UCSD-AML1 (cell line): ENCODE data around the gene C6orf120.
"Not testable (repeated sequence)": the region's sequence is repeated elsewhere in the genome, so short reads cannot be mapped to it uniquely, and the experiment has no call there.

ENCODE experiments used
- DNase-seq: peaks from one replicate; lab custom pipeline; 2025; ENCODE audit not compliant: unreplicated experiment; lab: John Stamatoyannopoulos, UW

Gene C6orf120

GRCh38 chr6:169678342-169678741 is 23.6 kb upstream of the C6orf120 start:
- no peak for DNase-seq

- DNase-seq: no peak
Observed at GRCh38 chr6:169684056-169684455, 17.9 kb upstream of the C6orf120 start.

- no peak for DNase-seq
Observed at GRCh38 chr6:169685860-169686259, 16.1 kb upstream of the C6orf120 start.

GRCh38 chr6:169689287-169689686 is 12.6 kb upstream of the C6orf120 start:
- no peak for DNase-seq

GRCh38 chr6:169691260-169691659 is 10.7 kb upstream of the C6orf120 start:
- DNase-seq: no peak

DNA sequence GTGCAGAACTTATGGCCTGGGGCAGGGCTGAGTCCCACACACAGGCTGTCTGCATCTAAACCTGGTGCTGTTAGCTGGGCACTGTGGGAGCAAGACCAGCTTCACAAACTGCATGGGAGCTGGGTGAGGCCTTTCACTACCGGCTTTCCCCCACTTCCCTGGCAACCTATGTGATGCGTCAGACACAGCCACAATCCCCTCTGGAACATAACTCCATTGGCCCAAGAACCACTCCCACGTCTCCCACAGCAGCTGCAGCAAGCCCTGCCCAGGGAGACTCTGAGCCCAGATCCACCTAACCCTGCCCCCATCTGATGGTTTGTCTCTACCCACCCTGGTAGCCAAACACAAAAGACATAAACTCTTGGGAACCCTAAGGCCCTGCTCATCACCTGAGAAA is 9.4 kb upstream of the C6orf120 start:
- DNase-seq: no peak

- DNase-seq: no peak
Observed at GRCh38 chr6:169695131-169695530, 6.8 kb upstream of the C6orf120 start.

DNA sequence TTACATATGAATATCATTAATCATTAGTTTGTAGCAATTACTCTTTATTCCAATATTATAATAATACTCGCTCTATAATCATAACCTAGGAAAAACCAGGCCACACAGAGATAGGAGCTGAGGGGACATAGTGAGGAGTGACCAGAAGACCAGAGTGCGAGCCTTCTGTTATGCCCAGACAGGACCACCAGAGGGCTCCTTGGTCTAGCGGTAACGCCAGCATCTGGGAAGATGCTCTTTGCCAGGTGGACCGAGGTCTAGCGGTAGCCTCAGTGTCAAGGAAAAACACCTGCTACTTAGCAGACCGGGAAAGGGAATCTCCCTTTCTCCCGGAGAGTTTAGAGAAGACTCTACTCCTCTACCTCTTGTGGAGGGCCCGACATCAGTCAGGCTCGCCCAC is 4.8 kb upstream of the C6orf120 start:
- DNase-seq: not testable (repeated sequence)

- DNase-seq: peak; percentile 31
Observed at GRCh38 chr6:169700296-169700695, 1.6 kb upstream of the C6orf120 start.

GRCh38 chr6:169701311-169701953 is 494 bp upstream of the C6orf120 start:
- no peak for DNase-seq

- DNase-seq: no peak
Observed at GRCh38 chr6:169702840-169703246, 917 bp downstream of the C6orf120 start.

- DNase-seq: no peak
Observed at GRCh38 chr6:169707772-169708171, 5.8 kb downstream of the C6orf120 start.

DNA sequence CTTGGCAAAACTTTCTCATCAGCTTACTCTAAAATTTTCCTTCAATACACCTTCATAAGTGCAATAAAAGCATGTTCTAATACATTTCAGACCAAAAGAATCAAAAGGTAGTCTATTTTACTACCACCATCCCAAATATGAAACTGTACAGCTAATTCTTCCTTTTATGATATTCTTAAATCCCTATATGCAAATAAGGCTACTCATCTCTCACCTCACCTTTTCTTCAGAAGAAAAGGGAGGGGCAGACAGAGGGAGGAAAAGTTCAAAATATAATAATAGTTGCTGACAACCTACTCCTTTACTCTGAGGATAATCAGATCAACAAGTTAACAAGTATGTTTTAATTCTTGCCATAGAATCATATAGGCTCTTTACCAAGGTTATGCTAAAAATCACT is 7.4 kb downstream of the C6orf120 start:
- DNase-seq: no peak

DNA sequence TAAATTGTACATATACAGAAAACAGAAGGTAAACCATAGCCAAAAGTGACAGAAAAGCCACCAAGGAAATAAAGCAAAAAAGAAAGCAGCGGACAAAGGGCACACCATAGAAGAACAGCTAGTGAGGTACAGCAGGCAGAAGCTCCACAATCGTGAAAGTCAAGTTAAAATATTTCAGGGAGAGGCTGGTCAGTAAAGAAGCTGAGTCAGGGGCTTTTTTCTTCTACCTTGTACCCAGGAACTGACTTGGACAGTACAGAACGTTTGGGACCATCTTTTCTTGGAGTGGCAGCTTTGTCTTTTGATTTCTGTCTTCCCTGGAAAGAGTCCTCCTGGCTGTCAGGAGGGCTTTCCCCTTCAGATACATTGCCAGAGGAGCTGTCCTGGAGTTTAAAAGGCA is 8.1 kb downstream of the C6orf120 start:
- DNase-seq: no peak

GRCh38 chr6:169714178-169714577 is 12.3 kb downstream of the C6orf120 start:
- no peak for DNase-seq

DNA sequence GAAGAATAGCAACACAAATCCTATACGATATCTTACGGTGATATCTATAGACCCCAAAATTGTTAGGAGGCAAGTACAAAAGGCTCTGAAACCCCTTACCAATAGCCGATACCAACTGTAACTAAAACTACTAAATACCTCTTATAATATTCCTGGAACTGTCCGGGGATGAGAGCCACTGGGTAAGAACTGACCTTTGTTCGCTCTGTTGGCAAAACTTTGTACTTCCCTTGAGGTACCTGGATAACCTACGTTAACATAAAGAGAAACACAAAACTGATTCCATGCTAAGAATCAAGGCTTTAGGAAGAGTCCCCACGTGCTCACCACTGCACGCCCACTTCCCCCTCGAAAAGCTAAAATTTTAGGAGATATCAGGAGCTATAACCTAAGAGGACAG is 12.7 kb downstream of the C6orf120 start:
- no peak for DNase-seq

DNA sequence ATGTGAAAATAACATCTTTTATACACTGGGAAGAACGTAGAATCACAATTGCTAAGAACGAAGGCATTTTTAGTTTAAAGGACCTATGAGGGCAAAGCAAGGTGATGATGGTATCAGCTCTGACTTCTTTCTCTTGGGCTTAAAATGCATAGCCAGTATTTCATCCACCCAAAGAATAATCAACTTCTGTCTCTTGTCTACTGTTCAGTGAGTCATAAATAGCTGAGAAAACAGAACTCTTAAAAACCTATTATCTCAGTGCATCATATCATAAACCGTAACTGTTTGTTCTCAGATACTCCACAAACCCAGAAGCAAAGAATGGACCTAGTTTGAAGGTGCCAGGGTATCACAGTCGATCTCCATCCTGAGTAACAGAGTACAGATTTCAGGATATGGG is 17.2 kb downstream of the C6orf120 start:
- DNase-seq: no peak

DNA sequence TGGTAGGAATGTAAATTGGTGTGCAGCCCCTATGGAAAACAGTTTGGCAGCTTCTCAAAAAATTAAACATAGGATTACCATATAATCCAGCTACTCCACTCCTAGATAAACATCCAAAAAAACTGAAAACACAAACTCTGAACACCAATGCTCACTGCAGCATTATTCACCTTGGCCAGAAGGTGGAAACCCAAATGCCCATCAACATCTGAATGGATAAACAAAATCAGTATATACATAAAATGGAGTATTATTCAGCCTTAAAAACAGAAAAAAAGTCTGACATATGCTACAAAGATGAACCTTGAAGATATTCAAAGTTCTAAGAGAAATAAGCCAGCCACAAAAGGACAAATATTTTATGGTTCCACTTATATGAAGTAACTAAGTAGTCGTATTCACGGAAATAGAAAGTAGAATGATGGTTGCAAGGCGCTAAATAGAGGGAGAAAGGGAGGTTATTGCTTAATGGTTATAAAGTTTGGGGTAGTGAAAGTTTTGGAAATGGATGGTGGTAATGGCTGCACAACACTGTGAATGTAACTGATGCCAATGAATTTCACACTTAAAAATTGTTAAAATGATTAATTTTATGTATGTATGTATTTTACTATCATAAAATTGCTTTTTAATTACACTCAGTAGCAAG is 18.4 kb downstream of the C6orf120 start:
- no peak for DNase-seq

- peak; percentile 59 for DNase-seq
Observed at GRCh38 chr6:169722362-169723199, 20.7 kb downstream of the C6orf120 start.

DNA sequence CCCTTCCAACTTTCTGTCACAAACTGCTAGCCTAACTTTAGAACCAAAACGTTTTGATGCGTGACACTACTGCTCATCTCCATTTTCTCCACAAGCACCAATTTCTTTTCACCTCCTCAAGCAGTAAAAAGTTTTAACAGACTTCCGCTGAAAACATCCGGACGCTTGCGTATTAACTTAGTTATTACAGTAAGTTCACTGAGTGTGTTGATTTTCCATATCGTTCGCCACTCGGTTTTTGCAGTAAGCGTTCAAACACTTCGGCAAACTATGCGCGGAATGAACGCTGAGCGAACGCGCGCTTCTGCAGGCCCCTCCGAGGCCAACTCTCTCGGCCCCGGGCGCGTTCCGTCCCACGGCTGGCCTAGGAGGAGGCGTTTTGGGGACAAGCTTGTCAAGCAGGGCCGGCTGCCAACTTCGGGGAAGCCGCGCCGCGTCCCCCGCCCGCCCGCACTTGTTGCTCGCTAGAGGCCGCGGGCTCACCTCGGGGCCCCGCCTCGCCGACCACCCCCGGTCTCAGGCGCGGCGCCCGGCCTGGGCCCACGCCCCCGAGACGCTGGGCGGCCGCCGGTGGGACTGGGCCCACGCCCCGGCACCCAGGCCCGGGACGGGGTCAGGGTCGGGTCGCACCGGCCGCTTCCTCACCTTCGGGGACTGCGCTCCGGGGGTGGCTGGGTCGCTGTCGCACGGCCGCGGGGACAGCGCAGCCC is 21.4 kb downstream of the C6orf120 start:
- DNase-seq: peak; percentile 65

- DNase-seq: peak; percentile 58
Observed at GRCh38 chr6:169723991-169724493, 22.1 kb downstream of the C6orf120 start.
